Cardiac septum (tissue), 1 donor: Measurements from ENCODE around the gene NCMAP. TPM values are rescaled to one million over a fixed set of nuclear protein-coding genes. Genes with fewer than 3 reads are reported as not detected.
A peak's percentile ranks its signal among the peaks of the same experiment; 100 is the strongest.
"Not testable (repeated sequence)": the region's sequence is repeated elsewhere in the genome, so short reads cannot be mapped to it uniquely, and the experiment has no call there.

Experiments
- DNase-seq: peaks from one replicate; pipeline ENCODE4 v3.0.0-alpha.2; 2020; ENCODE audit warnings: low spot score
- intact Hi-C: fragments of 100-400 bp; cut with DNase I; formaldehyde crosslinking; loops from one replicate; pipeline ENCODE4 v1.14.0; 2022
- total RNA-seq: library from RNA; stranded (reverse); fragmentation: NEBNext Ultra II Directional; extraction: Animal tissue kit (Norgen Biotek cat#: 25700); gene quantifications from one replicate; pipeline ENCODE4 v1.2.1, GENCODE V29; 2021
- donor health status: DM: no; HTN: no; CAD: no.

The NCMAP gene
- total RNA-seq, 1 donor from 2014 or later = not detected

DNA sequence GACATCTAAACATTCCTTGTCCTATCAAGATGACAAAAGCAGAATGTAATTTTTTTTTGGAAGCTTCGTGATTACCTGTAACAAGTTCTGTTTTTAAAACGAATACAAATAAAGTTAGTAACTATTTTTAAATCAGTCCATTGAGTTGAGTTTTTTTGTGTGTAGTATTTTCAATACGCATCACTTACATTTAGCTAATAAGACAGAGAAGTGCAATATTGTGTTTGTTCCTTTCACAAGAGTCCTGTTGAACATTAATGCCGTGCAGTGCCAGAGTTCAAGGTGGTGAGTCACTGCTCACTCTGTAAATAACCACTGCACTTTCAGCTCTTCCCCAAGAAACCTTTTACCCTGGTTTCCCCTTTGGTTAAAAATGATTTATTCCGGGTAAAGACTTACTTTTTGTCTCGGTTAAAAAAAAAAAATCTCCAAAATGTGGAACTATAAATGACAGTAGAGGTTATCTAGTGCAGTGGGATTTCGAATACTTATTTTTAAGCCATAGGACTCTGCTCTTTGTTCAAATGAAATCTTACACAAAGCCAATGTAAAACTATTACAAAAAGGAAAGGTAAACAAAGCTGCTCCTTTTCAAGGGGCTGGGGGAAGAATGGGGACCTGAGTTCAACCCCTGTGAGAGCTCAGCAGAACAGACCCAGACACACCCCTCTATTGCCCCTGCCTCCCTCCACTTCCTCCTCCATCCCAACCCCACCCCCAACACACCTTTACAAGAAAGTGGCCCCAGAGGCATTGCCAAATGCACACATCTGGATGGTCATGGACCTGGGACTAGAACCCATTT is 14.8 kb upstream of the NCMAP start:
- intact Hi-C loops = no loop called here
- DNase-seq = no peak

DNA sequence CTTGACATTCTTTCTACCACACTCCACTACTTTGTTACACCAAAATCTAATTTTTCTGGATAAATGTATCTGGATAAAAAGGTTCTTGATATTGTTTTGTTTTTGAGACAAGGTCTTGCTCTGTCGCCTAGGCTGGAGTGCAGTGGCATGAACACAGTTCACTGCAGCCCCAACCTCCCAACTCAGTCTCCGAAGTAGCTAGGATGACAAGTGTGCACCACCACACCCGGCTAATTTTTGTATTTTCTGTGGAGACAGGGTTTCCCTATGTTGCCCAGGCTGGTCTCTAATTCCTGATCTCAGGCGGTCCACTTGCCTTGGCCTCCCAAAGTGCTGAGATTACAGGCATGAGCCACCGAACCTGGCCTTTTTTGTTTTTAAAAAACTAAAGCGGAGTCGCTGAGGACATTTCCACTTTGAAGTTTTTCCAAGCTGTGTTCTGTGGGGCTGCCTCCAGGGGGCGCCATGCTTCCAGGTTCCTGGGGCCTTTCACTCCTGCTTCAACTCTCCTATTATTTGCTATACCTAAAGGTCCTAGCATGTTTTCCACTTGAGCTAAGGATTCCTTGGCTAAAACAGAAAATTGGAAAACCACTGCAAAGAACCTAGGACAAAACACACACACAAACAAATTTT is 14.1 kb upstream of the NCMAP start:
- intact Hi-C loops = loop anchor here (1.0 kb wide), 1 partner anchor 93 kb away; no protein-coding TSS in a partner anchor
- DNase-seq = peak; percentile 67

DNA sequence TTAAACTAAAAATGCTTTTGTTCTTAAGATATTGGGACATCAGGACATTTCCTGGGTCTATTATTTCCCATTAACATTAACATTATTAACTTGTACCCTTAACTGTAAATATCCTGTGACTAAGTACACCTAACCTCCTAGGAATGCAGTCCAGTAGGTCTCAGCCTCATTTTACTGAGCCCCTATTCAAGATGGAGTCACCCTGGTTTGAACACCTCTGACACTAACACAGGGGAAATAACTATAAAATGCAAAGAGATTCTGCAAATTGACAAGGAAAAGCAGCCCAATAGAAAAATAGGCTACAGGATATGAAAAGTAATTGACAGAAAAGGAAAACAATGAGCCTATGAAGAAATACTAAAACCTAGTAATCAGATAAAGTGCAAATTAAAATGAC is 11.6 kb upstream of the NCMAP start:
- intact Hi-C loops = no loop called here
- DNase-seq = no peak

DNA sequence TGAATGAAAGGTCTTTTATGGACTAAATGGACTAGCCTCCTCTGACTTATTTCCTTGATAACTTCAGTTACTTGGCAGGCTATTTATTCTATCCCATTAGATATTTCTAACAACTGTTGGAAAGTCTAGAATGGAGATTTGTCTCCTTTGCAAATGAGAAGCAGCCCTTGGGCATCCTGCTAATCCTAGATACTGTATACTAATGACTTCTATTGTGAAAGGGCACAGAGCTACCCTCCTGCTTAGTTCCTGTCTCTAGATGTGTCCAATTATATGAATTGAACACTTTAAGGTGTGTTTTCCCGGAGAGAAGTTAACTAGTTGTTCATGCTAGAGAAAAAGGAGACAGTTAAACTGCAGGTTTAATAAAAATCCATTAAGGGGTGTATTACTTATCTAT is 10.2 kb upstream of the NCMAP start:
- intact Hi-C loops = no loop called here
- no peak for DNase-seq

DNA sequence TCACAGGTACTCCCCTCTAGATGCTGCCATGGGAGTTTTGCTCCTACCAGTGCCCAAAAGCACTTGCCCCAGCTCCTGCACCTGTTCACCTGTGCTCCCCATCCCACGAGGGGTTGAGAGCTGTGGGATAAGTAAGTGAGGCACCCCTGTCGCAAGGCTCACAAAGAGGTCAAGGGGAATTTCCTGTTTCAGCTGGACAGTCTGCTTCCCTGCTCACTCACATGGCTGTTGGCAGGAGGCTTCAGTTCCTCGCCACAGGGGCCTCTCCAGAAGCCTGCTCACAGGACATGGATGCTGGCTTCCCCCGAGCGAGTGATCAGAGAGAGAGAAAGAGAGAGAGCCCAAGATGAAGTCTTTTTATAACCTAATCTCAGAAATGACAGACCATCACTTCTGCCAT is 8.7 kb upstream of the NCMAP start:
- DNase-seq = peak; percentile 63
- intact Hi-C loops = no loop called here

DNA sequence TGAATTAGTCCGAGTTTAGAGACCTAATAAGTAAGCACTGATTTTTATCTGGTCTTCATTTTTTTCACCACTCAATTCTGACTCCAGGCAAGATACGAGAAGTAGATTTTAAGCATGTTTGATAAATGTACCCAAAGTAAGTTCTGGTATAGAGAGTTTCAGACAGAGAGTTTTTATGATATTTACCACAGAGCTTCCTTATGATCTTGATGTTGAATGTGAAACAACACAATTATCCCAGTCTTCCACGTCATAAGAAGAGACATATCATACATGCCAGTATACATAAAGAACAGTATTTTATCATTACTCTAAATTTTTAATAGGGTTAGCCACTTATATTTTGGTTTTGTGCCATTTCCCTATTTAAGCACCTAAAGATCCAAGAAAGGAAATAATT is 7.8 kb upstream of the NCMAP start:
- intact Hi-C loops = no loop called here
- no peak for DNase-seq

DNA sequence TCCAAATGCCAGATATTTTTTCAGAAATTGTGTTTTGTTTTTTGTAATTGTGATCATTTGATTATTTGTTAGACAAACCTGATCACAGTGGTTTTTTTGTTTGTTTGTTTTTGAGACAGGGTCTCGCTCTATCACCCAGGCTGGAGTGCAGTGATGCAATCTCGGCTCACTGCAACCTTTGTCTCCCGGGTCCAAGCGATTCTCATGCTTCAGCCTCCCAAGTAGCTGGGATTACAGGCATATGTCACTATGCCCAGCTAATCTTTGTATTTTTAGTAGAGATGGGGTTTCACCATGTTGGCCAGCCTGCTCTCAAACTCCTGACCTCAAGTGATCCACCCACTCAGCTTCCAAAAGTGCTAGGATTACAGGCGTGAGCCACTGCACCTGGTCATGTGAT is 6.7 kb upstream of the NCMAP start:
- intact Hi-C loops, DNase-seq: not testable (repeated sequence)

DNA sequence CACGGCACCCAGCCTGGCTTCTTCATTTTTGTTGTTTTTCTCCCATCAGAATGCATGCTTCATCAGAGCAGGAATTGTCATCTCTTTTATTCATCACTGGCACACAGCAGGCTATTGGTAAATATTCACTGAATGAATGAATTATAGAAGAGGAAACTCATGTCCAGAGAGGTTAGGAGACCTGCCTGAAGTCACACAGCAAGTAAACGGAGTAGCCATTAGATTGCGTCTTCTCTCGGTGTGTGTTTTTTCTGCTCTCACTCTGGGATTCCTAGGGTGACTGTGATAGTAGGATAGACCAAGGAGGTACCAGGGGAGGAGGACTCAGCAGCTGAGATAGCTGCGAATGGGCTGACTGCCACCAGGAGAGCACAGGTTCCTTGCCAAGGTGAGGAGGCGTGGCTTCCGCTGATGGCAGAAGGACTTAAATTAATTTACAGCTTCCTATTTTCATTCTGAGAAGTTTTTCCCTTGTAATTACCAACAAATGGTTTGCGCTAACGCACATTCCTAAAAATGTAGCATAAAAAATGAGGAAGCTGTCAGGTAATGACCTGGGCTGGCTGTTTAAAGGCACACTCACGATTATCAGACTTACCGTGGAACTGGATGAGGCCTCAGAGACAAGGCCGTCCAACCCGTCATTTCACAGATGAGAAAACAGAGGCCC is 4.5 kb upstream of the NCMAP start:
- intact Hi-C loops = loop anchor here (5.0 kb wide), 1 partner anchor 286 kb away; no protein-coding TSS in a partner anchor

DNA sequence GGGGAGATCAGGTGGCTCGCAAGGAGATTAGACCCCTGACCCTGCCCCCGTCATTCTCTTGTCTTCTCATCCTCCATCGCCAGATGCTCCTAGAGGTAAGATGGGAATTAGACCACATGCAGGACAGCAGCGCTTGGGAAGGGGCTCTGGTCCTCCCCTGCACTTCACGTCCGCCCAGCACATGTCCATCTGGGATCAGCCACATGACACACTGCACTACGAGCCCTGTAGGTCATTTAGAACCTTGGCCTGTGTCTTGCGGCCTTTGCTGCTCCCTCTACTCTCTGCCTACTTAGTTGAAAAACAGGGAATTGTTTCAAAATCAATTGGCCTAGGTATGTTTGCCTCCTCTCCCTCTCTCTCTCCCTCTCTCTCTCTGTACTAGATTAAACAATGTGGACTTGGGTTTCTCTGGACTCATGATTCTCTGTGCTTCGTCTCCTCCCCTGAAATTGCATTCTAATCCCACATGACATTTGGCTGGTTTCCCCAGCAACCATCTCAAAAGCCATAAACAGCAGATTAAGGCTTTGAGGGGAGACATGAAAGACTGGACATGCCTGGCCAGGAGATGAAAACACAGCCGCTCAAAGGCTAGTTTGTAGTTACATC is 3.8 kb upstream of the NCMAP start:
- intact Hi-C loops = loop anchor here (5.0 kb wide), 1 partner anchor 285 kb away; no protein-coding TSS in a partner anchor
- DNase-seq = peak; percentile 20

More for the DNA sequence above, 4.5 kb upstream of the NCMAP start:
- DNase-seq = no peak

DNA sequence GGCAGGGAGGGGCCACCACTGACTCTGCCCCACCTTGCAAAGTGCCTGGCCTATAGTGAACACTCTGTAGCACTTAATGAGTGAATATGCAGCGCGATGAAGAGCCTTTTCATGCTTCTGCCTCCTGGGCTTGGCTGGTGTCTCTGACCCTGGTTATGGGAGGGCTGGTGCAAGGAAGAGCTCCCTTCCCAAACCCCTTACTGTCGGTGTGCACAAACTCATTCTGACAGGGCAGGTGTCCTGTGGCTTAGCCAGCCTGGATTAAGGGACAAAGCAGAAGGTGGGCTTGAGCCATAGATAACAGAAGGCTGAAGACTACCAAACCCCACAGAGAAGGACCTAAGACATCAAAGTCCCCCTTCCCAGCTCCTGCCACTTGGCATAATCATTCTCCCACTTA is 2.0 kb upstream of the NCMAP start:
- DNase-seq = peak; percentile 39
- intact Hi-C loops = loop anchor here (5.0 kb wide), 1 partner anchor 283 kb away; no protein-coding TSS in a partner anchor

DNA sequence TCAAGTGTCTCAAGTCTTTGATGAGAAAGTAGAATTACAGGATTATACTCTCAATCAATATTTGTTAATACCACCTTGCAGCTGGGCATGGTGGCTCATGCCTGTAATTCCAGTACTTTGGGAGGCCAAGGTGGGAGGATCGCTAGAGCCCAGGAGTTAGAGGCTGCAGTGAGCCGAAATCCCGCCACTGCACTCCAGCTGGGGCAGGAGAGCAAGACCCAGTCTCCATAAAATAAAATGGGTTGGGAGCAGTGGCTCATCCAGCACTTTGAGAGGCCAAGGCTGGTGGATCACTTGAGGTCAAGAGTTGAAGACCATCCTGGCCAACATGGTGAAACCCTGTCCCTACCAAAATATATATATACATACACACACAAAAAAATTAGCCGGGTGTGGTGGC is 1.2 kb upstream of the NCMAP start:
- DNase-seq = no peak
- intact Hi-C loops = loop anchor here (5.0 kb wide), 2 partner anchors 78 to 283 kb away; no protein-coding TSS in a partner anchor

DNA sequence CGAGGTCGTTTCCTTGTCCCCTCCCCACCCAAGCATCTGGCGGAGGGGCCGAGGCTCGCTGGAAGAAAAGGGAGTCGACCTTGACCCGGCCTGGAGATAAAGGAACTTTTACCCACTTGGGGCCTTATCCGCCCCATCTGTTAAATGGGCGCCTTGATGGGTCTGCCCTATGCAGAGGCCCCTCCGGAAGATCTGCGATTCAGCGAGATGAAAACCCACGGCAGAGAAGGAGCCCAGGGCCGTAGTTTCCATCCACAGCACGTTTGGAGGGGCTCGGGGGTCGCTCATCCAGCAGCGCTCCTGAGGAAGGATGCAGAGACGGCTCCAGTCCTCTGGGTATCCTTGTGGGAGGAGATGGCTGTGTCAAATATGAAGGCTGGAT is 518 bp downstream of the NCMAP start:
- DNase-seq = peak; percentile 31
- intact Hi-C loops = loop anchor here (5.0 kb wide), 1 partner anchor 76 kb away; no protein-coding TSS in a partner anchor

DNA sequence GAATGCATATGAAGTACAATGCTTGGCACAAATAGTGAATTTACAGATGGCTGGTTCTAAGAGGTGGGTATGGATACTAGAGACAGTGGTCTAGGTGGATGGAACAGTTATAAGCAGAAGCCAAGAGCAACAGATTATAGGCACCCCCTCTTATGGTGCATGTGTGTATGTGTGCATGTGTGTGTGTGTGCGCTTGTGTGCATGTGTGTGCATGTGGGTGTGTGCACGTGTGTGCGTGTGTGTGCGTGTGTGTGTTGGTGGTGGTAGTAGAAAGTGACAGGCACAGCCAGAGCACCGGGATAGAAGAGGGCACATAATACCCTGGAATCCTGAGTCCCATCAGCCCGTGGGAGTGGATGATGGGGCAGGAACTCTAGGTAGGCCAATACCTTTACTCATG is 1.3 kb downstream of the NCMAP start:
- peak; percentile 35 for DNase-seq
- intact Hi-C loops = loop anchor here (5.0 kb wide), 1 partner anchor 75 kb away; no protein-coding TSS in a partner anchor

DNA sequence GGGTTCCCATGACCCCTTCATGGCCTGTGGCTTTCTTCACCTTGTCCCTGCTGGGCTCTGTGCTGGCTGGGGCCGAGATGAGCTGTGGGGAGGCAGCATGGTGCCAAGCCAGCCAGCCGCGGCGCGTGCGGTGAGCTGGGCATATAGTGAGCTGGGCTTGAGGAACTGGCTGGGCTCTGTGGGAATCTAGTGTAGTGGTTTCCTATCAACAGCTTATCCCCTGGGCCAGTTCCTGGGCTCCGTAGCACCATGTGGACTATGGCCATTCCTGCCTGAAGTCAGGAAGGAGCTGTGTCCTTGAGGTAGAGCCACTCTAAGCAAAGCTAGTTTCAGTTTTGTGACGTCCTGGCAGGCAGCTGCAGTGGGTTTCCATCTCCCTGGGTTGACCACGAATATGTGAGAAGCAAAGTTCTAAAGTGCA is 1.8 kb downstream of the NCMAP start:
- intact Hi-C loops = loop anchor here (5.0 kb wide), 1 partner anchor 75 kb away; no protein-coding TSS in a partner anchor

DNA sequence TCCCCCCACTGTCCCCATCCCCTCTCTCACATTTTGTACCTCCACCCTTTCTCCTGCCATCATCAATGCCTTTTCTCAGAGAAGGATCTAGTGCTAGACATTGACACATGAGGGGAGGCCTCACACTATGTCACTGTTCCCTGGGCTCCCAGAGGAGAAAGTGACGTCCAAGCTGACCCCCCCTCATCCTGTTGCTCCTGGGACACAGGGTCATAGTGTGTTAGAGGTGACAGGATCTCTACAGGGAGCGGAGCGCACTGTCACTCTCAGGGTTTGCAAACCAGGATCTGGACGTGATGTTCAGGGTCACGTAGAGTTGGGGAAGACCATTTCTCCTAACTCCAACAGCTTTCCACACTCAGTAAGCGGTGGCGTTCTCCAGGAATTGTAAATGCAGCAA is 2.6 kb downstream of the NCMAP start:
- intact Hi-C loops = loop anchor here (5.0 kb wide), 1 partner anchor 74 kb away; no protein-coding TSS in a partner anchor
- peak; percentile 50 for DNase-seq

More for the DNA sequence above, 1.8 kb downstream of the NCMAP start:
- DNase-seq = peak; percentile 44

DNA sequence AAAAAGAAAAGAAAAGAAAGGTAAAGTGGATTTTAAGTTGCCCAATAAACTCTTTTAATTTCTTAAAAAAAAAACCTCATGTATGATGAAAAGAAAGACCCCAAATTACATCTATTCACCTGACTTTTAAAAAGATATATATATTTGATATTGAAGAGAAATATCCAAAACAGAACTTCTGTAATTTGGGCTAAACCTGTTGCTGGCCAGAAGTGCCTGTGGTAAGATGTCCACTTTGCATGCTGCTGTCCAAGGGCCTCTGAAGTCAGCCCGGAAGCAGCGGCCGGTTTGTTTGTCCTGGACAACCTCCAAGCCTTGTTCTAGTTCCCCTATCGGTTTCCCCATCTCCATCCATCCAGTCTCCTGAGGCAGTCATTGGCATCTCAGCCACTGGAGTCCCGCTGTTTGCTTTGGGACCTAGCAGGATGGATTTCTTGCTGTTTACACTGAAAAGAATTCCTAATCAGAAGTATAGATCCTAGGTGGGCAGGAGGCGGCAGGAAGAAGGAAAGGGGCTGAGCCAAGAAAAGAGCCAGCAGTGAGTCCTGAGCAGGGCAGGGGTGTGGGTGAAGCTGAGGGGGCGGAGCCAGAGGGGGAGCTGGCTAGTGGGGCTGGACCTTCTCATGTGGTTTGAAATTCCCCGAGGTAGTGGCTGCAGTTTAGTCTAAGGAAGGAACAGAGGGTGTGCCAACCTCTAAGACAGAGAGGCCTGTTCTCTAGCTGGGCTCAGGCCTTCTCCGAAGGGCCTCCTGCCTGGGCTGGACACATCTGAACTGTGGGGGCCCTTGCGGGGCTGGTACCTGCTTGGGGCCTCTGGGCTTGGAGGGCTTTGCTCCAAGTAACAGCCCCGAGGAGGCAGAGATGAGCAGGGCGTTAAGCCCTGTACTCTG is 3.3 kb downstream of the NCMAP start:
- peak; percentile 75 for DNase-seq
- intact Hi-C loops = loop anchor here (5.0 kb wide), 1 partner anchor 73 kb away; no protein-coding TSS in a partner anchor

DNA sequence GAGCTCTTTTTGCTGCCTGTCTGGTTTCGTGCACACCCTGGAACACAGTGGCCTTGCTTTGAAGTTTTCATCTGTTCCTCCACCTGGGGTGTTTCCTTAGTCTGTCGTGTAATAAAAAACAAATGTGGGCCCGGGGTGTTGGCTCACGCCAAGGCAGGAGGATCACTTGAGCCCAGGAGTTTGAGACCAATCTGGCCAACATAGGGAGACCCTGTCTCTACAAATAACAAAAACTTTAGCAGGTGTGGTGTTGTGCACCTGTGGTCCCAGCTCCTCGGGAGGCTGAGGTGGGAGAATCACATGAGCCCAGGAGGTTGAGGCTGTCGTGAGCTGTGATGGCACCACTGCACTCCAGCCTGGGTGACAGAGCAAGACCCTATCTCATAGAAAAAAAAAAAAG is 4.5 kb downstream of the NCMAP start:
- intact Hi-C loops = no loop called here
- DNase-seq = peak; percentile 59

DNA sequence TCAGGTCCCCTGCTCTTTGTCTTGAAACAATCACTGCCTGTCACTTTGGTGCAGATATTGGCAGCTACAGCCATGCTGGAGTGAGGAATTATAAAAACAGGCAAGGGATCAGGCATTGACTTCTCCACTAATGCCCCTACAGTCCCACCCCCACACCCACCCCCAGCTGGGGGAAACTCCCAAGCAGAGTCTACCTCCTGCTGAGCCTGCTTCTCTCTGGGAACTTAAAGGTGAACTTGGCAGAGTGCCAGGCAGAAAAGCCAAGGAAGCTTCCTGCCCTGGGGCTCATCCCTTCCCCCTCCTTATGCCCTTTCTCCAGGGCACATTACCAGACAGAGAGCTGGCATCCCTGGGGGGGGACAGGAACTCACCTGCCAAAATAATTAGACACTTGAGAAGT is 6.7 kb downstream of the NCMAP start:
- intact Hi-C loops = no loop called here
- peak; percentile 33 for DNase-seq

DNA sequence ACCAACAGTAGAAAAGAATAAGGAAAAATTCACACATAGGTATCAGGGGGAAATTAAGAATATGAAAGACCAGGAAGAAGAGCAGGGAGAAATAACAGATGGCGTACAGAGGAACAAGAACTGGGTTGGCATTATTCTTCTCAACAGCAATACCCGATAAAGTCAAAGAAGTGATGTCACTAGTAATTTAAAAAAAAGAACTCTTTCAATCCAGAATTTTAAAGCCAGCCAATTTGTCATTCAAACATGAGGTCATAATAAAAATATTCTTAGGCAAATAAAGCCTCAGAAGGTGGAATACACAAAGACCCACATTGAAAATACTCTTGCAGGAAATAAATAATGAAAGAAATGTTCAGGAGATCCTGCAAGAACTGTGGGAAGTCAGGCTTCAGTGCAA is 8.8 kb downstream of the NCMAP start:
- intact Hi-C loops = no loop called here

More for the DNA sequence above, 8.8 kb downstream of the NCMAP start:
- no peak for DNase-seq
